Endometrial microvascular endothelial cells (primary cell): ENCODE results near the gene PLSCR3. TPM values are rescaled to one million over a fixed set of nuclear protein-coding genes. Genes with fewer than 3 reads are reported as not detected.

ENCODE experiments used
- in situ Hi-C: cut with HindIII; loops from 2 replicates; pipeline ENCODE4 v1.10.0; 2017; ENCODE audit warnings: low sequenced_read_pairs, low pct_unique_long_range_greater_than_20kb; ENCODE audit errors: inconsistent ontology term
- total RNA-seq: library from RNA; depleted of rRNA; stranded (reverse); fragments of >200 nt; gene quantifications from one replicate; pipeline ENCODE4 v1.2.3, GENCODE V29; 2015; ENCODE audit errors: inconsistent ontology term

Gene PLSCR3
- total RNA-seq: 55.8 TPM

DNA sequence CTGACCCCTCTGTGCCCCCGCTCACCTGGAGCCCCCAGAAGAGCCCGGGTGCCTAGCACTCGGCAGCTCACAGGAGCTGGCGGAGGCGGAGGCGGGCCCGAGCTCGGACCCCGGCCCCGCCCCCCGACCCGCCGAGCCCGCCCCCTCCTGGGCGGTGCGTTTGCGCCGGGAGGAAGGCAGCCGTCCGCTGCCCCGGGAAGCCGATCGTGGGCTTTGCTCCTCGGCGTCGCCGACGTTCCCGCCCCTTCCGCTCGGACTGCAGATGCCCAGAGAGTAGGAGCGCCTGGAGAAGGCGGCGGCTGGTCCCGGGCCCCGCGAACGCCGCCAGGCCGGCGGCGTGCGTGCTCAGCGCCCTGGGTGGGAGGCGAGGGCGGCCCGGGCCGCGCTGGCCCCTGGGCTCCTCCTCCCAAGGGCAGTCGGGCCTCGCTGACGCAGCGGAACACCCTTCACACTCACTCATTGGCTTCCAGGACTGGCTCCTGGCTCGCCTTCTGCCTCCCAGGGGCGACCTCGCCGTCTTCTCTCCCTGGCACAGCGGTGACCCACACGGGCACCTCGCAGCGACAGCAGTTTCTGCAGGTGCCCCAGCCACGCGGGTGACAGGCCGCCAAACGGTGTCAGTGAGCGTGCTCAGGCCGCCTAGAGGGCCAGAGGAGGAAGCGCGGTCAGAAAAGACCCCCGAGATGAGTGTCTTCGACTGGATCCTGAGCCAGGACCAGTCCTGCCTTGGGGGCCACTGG, at the start of gene PLSCR3:
Gene PLSCR3 (minus strand): TSS at position 74 of the 740 bp plus-strand sequence. CDS start 415 bp downstream, outside the sequence.
- in situ Hi-C loops: no loop called here

DNA sequence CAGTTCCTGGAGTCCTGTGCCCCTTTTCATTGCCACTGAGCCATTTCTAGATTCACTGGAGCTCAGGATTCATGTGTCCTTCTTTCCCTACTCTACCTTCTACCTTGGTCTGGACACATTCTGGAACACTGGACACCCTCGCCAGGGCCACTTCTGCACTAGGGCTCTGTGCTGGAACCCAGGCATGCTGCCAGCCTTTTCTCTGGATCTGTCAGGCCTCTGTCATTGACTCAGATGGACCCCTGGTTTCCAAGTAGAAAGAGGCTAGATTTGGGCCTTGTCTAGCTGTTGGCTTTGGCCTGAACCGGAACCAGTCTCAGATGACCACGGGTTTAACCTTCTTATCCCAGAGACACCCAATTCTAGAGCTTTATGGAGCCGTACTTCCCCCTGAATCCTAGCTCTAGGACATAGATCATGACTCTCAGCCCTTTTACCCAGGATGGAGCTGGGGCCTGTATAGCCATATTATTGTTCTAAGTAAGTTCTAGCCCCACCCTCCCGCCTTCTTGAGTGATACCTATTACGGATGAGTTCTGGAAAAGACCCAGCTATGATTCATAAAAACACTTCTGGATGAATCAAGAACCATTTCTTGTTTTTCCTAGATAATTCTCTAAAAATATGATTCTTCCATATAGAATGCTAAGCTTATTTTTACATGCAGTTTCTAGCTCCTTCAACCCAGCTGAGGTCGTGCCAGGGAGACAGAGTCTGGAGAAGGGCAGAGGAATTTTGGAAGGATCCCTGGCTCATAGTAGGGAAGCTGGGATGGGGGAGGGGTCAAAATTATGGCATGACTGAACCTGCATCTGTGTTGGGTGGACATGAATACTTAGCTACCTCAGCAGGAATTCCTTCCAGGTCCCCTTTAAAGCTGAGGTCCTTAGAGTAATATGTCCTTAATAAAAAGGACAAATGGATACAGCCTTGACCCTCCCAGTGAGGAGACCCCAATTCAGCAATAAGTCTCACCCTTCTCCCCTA, 49.5 kb upstream of the PLSCR3 start:
- in situ Hi-C loops: no loop called here

DNA sequence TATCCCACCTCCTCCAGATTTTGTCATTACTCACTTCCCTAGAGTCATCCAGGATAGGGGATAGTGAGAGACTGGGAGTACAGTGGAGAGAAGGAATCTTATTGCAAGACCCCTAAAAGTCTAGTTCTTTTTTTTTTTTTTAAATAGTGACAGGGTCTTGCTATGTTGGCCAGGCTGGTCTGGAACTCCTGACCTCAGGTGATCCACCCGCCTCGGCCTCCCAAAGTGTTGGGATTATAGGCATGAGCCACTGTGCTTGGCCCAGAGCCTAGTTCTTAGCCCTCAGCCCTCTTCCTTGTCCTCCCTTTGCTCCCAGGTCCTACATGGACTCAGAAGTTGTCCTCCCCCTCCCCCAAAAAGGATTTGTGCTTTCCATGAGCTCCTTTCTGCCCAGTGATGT, 47.8 kb upstream of the PLSCR3 start:
- in situ Hi-C loops: no loop called here

DNA sequence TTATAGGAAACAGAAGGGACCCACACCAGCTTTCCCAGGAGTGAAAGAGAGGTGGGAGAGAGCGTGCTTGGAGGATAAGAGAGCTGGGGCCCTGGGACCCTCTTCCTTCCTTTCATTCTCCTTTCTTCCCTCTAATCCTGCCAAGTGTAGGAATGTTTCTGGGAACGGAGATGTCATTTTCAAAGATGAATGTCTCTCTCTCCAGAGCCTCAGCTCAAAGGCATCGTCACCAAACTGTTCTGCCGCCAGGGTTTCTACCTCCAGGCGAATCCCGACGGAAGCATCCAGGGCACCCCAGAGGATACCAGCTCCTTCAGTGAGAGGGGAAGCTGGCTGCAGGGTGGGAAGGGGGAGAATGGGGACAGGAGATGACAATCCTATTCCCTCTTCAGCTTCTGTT, 46.9 kb upstream of the PLSCR3 start:
- in situ Hi-C loops: no loop called here

DNA sequence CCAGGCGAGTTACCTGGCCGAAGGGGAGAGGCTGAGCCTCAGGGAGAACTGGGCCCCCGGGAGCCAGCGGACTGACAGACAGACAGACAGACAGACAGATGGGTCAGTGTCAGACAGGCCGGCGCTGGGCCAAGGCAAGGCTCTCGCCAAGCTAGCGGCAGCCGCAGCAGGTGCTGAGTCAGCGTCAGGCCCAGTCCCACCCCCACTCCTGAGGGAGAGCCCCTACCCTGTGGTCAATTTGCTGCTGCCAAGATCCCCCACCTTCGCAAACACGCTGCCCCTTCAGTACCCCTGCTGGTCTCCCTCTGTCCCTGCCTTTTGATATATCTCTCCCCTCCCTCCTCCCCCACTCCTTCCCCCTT, 46.5 kb upstream of the PLSCR3 start:
- in situ Hi-C loops: no loop called here

DNA sequence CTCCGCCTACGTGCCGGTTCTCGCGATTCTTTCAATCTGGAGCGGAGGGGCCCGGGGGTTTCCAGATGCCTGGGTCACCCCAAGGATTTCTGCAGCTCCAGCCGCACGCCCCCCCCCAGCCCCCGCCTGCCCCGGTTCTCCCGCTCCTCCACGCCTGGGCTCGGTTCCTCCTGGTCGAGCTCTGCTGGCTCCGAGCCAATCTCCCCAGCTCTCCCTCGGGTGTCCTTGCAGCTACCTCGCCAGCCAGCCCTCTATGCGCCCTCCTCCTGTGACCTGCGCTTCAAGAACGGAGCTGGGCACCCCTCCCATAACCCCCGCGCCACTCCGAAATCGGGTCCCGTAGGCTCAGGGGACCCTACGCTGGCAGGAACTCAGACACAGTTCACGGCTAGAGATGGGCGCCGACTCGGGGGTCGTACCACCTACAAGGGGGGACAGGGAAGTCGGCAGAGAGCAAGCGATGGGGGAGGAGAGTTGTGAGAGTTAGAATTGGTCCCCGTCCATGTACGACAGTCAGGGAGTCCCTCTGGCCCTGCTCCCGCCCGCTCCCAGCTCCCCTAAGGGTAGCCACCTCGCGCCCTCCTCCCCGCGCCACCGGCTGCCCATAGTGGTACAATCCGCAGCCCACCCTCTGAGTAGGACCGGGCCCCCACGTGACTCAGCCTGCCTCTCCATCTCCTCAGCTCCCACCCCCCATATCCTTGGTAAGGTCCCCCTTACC, 45.9 kb upstream of the PLSCR3 start:
- in situ Hi-C loops: no loop called here

DNA sequence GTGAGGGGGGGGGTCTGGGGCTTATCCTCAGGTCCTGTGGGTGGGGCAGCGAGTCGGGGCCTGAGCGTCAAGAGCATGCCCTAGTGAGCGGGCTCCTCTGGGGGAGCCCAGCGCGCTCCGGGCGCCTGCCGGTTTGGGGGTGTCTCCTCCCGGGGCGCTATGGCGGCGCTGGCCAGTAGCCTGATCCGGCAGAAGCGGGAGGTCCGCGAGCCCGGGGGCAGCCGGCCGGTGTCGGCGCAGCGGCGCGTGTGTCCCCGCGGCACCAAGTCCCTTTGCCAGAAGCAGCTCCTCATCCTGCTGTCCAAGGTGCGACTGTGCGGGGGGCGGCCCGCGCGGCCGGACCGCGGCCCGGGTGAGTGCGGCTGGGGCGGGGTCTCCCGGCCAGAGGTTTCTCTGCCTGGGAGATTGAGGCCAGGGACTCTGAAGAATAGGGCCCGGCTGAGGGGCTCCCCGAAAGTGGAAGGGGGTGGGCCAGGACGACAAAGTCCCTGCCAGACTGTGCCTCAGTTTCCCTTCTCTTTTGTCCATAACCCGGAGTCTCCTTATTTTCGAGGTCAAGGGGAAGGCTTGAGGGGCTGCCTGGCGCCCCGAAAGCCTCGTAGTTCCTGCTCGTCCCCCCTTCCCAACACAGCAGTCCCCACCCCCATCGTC, 45.3 kb upstream of the PLSCR3 start, which contains the start of gene FGF11:
Gene FGF11 (plus strand): TSS at position 51 of the 651 bp plus-strand sequence. CDS start 109 bp downstream, at position 160.
- in situ Hi-C loops: no loop called here

DNA sequence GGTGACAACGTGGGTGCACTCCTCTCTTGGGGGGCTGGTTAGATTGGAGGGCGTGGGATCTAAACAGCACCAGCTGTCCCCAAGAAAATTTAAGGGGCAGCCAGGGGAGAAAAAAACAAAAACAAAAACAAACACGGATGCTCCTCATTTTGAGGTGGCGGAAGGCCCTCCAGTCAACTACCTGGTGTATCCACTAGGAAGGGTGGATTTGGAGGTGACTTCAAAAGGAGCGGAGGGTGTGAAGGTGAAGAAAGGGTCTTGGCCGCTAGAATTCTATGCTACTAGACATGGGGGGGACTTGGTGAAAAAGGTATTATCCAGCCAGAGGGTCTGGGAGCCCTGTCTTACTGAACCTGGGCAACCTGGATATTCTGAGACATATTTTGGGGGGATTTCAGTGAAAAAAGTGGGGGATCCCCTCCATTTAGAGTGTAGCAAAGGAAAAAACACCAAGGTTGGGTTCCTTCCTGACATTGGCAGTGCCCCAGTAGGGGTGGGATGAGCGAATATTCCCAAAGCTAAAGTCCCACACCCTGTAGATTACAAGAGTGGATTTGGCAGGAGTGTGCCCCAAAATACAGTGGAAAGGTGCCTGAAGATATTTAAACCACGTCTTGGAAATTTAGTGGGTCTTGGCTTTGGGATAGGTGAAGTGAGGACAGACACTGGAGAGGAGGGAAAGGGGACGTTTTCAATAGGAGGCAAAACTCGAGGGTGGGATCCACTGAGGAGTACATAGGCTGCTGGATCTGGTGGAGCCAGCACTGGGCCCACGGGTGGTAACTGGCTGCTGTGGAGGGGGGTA, 44.5 kb upstream of the PLSCR3 start:
- in situ Hi-C loops: no loop called here

DNA sequence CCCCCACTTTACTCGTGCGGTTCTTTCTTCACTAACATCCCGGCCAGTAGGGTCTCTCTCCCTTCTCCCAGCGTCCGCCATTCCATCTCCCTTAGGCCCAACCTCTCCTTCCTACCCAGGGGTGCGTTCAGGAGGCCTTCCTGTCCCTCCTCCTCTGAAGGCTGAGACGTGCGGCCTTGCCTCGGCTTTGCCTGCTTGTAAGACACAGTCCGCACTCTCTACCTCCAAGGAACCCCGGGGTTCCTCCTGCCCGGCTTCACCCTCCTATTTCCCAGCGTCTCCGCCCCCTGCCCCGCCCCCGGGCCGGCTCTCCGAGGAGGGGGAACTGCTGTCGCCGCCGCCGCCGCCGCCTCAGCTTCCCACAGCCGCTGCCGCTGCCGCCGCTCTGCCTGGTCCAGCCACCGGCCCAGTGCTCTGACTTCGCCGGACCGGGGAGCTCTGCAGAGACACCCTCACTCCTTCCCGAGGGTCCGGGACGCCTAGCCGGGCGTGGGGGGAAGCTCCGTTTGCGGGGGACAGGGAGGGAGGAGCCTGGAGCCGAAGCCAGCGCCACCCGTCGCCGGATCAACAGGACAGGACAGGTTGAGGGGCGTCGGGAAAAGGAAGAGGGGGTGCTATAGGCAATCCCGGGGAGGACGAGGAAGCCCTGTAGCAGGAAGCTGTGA, 43.8 kb upstream of the PLSCR3 start:
- in situ Hi-C loops: no loop called here

DNA sequence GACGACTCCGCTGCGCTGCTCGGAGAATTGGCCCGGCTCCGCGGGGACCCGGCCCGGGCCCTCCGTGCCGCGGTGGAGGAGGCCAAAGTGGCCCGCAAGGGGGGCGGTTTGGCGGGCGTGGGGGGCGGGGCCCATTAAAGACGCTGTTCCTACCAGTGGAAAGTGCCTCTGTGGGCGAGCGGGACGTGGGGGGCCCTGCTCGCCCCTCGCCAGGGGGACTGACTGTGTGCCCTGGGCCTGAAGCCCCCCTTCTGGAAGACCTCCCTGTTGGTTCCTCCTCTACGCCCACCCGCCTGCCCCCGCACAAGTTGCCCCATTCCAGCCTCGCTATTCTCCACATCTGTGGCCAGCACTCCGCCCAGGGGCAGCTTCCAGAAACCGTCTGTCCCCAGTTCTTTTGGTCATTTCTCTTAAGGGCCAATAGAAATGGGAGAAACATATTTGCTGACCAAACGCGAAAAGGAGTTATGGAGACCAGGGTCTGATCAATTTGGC, 43.1 kb upstream of the PLSCR3 start:
- in situ Hi-C loops: no loop called here

DNA sequence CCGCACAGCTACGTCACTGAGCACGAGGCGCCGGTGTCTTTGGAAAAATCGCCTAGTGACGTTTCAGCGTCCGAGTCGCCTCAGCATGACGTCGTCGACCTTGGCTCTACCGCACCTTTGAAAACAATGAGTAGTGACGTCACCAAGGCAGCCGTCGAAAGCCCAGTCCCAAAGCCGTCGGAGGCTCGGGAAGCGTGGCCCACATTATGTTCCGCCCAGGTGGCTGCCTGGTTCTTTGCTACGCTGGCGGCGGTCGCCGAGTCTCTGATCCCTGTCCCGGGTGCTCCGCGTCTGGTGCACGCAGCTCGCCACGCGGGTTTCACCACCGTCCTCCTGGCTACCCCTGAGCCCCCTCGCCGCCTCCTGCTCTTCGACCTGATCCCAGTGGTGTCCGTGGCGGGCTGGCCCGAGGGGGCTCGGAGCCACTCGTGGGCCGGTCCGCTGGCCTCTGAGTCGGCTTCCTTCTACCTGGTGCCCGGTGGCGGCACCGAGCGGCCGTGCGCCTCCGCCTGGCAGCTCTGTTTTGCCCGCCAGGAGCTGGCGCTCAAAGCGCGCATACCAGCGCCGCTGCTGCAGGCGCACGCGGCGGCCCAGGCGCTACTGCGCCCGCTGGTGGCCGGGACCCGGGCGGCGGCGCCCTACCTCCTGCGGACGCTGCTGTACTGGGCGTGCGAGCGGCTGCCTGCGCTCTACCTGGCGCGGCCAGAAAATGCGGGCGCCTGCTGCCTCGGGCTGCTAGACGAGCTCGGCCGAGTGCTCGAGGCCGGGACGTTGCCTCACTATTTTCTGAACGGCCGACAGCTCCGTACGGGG, 42.4 kb upstream of the PLSCR3 start:
- in situ Hi-C loops: no loop called here

DNA sequence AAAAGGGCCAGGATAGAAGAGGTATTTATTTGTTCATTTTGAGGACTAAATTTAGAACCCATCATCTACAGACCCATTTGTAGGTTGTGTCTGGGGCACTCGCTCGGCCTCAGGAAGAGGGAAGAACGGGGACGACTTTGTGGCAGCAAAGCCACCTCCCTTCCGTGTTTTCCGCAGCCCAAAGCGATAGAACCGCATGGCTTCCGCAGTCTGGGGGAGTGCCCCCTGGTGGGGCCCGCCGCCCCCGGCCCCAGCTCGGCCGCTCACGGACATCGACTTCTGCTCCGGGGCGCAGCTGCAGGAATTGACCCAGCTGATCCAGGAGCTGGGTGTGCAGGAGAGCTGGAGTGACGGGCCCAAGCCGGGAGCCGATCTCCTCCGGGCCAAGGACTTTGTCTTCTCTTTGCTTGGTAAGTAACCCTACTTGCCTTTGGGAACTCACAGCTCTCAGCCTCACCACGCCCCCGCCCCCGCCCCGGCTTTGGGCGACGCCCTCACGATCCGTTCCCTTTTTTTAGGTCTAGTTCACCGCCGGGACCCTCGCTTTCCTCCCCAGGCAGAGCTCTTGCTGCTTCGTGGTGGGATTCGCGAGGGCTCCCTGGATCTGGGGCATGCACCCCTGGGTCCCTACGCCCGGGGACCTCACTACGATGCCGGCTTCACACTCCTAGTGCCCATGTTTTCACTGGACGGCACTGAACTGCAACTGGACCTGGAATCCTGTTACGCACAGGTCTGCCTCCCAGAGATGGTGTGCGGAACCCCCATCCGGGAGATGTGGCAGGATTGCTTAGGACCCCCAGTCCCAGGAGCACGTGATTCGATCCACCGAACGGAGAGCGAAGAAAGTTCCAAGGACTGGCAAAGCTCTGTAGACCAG, 41.6 kb upstream of the PLSCR3 start:
- in situ Hi-C loops: no loop called here

DNA sequence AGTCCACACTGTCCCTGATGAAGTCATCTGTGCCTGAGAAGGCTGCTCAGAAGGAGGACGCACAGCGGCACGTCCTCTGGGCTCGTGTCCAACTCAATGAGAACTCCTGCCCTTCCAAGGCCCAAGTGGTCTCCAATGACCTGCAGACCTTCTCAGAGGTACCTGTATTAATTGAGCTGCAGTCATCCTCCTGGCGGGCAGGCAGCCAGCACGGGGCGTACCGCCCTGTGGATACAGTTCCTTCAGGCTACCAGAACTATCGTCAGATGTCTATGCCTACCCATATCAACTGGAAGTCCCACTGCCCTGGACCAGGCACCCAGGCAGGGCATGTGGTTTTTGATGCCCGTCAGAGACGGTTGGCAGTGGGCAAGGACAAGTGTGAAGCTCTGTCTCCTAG, 38.0 kb upstream of the PLSCR3 start:
- in situ Hi-C loops: no loop called here

DNA sequence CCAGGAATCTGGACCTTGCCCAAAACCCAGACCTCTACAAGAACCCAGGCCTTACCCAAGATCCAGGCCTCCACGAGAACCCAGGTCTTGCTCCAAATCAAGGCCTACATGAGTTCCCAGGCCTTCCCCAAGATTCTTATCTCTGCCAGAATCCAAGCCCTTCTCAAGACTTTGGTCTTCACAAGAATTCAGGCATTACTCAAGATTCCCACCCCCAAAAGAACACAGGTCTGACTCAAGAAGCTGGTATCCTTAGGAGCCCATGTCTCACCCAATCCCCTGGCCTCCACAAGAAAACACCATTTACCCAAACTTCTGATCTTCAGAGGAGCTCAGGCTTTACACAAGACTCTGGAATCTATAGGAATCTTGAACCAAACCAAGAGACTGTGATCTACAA, 36.9 kb upstream of the PLSCR3 start:
- in situ Hi-C loops: no loop called here

DNA sequence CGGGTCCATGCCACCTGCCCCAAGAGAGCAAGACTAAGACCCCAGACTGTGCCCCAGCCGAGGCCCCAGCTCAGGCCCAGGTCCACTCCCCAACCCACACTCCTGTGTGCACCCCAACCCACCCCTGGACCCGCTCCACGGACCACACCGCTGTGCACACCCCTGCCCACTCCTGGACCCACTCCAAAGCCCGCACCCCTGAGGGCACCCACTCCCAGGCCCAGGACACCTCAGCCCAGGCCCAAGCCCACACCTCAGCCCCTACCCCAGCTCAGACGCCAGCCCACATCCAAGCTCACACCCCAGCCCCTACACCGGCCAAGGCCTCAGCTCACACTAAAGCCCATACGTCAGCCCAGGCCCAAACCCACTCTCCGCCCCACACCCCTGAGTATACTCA, 35.4 kb upstream of the PLSCR3 start:
- in situ Hi-C loops: no loop called here

DNA sequence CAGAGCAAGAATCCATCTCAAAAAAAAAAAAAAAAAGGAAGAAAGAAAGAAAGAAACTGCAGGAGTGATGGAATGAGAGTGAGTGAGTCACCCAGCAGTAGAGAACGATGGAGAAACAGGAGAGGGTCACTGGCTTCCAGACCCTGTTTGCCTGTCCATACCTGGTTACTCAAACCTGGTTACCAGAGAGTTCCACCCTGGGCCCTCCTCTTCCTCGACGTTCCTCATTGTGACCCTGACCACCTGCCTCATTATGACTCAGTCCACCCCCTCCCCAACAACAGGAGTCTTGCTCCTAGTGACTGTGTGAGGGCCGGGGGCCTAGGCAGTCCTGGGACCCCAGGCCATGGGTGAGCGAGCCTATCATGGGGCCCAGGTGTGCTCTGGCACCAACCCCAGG, 34.2 kb upstream of the PLSCR3 start, which contains the start of gene SPEM3:
Gene SPEM3 (plus strand): TSS at position 301 of the 400 bp plus-strand sequence. CDS start 46 bp downstream, at position 347.
- in situ Hi-C loops: no loop called here
